ENCODE measurements around the gene TUBGCP6.

DNA sequence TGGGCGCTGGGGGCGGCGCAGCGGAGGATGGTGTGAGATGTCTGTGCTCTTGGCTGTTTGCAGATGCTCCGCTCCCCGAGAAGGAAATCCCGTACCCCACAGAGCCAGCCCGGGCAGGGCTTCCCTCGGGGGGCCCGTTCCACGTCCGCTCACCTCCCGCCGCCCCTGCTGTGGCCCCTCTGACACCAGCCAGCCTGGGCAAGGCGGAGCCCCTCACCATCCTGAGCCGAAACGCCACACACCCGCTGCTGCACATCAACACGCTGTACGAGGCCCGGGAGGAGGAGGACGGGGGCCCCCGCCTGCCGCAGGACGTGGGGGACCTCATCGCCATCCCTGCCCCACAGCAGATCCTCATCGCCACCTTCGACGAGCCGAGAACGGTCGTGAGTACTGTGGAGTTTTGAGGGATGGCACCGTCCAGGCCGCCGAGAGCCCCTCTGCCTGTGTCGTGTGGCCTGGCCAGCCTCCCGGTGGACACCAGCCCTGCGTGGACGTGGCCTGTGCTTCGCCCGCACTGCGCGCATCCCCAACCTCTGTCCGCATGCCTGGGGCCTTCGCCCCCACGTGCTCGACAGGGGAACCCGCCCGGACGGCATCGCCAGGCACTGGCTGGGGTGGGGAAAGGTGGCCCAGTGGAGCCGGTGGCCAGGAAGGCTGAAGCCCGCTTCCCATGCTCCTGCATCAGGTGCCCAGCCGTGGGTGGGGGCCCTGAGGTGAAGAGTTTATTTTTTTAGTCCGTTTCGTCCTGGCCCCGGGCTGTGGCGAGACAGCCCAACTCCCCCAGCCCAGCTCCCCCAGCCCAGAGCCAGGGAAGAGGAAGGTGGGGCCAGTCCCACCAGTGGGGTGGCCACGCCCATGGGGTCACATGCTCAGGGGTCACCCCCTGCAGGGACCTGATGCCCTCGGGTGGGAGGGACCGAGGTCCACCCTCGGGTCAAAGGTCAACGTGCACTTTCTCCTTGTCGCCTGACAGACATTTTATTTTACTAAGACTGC lies 65.7 kb downstream of the TUBGCP6 start:
- TF ChIP-seq, protein P1, sequence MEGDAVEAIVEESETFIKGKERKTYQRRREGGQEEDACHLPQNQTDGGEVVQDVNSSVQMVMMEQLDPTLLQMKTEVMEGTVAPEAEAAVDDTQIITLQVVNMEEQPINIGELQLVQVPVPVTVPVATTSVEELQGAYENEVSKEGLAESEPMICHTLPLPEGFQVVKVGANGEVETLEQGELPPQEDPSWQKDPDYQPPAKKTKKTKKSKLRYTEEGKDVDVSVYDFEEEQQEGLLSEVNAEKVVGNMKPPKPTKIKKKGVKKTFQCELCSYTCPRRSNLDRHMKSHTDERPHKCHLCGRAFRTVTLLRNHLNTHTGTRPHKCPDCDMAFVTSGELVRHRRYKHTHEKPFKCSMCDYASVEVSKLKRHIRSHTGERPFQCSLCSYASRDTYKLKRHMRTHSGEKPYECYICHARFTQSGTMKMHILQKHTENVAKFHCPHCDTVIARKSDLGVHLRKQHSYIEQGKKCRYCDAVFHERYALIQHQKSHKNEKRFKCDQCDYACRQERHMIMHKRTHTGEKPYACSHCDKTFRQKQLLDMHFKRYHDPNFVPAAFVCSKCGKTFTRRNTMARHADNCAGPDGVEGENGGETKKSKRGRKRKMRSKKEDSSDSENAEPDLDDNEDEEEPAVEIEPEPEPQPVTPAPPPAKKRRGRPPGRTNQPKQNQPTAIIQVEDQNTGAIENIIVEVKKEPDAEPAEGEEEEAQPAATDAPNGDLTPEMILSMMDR (IDR thresholded peaks at IDR 0.05; ENCODE audit: borderline replicate concordance, extremely low read depth, low read length, poor library complexity, severe bottlenecking), result no peak
- no peak for TF ChIP-seq EZH2 (IDR thresholded peaks at IDR 0.05; ENCODE audit: borderline replicate concordance, low read depth, low read length, severe bottlenecking)
